HG03439 (cell line): ENCODE results near the gene CD320.
A peak's percentile ranks its signal among the peaks of the same experiment; 100 is the strongest.
"Not testable (repeated sequence)": the region's sequence is repeated elsewhere in the genome, so short reads cannot be mapped to it uniquely, and the experiment has no call there.

ENCODE experiments used
- ATAC-seq: cut with Tn5 transposase; IDR thresholded peaks from one replicate; pipeline ENCODE4 v1.9.1; 2021; ENCODE audit warnings: mild to moderate bottlenecking, moderate library complexity; ENCODE audit not compliant: unreplicated experiment

Gene CD320

DNA sequence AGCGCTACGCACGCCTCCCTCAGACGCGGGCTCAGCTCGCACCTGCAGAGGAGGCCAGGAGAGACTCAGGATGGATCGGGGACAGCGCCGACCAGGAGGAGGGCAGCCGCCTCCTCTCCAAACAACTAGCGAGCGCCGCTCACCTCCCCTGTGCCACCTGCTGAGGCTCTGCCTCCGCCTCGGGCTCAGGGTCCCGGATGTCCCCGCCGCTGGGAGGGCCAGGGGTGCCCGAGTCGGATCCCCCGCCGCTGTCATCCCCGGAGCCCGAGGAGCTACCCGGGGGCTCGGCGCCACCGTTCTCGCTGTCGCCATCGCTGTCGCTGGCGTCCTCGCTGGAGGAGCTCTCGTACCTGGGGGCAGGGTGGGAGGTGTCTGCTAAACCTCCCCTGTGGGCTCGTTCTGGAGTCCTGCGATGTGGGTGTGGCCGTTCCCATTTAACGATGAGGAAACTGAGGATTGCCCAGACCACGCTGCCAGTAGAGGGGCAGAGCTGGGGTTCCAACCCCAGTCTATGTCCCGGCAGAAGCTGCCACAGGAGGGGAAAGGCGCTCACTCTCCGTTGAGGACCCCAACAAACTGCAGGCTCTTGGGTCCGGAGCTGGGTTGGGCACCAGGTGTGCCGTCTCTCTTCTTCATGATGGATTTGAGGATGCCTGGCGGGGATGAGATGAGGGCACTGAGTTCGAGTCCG, 25.8 kb upstream of the CD320 start:
- ATAC-seq, result no peak

GRCh38 chr19:8332976-8333766, 25.0 kb upstream of the CD320 start:
- no peak for ATAC-seq

- ATAC-seq, result no peak
Observed at GRCh38 chr19:8331263-8331845, 23.2 kb upstream of the CD320 start.

DNA sequence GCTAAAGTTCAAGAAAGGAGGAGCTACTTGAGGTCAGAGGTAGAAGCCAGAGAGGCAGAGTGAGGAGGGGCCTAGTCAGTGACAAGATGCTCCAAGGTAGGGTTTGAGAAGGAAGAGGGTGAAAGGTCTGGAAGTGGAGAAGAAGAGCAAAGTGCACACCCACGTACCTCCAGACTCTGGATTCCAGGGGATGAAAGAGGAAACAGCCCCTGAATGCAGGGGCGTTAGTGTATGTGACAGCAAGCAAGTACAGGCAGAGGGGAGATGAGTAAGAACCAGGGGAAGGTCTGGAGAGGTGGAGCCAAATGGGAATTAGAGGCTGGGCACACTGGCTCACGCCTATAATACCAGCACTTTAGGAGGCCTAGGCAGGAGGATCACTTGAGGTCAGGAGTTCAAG, 21.8 kb upstream of the CD320 start:
- no peak for ATAC-seq

GRCh38 chr19:8325454-8325853, 17.3 kb upstream of the CD320 start:
- no peak for ATAC-seq

- ATAC-seq, result no peak
Observed at GRCh38 chr19:8324186-8325050, 16.3 kb upstream of the CD320 start.

DNA sequence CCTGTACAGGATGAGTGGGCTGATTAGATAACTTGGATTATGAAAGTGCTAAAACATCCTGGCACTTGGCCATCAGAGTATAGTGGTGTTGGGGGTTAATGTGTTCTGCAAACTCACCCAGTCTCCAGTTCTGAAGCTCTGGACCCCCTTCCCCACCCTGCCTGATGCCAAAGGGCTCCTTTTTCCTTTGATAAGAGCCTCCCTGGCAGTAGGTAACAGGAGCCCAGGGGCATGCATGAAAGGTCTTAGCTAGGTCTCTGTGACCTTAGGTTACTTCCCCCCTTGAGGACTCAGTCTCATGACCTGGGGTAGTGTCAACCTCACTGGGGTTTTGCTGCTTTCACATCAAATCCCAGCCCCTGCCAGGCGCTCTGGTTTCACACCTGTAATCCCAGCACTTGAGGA, 15.6 kb upstream of the CD320 start:
- ATAC-seq, result no peak

DNA sequence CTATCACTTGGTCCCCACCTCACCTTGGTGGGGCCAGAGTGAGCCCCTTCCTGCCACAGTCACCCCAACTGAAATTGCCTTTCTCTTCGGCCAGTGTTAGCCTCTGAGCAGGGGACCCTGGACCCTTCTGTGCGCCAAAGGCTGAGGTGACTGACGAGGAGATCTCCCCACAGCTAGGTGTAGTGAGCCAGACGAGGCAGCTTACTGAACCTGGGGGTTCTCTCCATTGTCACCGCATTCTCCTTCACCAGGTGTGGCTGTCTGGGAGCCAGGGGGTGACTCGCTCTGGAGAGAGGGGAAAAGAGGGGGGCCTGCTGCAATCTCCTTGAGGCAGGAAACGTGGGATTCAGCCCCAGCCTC, 14.5 kb upstream of the CD320 start:
- no peak for ATAC-seq

GRCh38 chr19:8321986-8322637, 14.0 kb upstream of the CD320 start:
- no peak for ATAC-seq

- peak; percentile 84 for ATAC-seq
Observed at GRCh38 chr19:8321067-8321985, 13.2 kb upstream of the CD320 start, which contains the start of the genes NDUFA7 and RPS28. Gene NDUFA7, minus strand, starts transcription at chr19:8321375. Its CDS starts 17 bp downstream, at chr19:8321358. Gene RPS28, plus strand, starts transcription at chr19:8321496. Its CDS starts 35 bp downstream, at chr19:8321531.

DNA sequence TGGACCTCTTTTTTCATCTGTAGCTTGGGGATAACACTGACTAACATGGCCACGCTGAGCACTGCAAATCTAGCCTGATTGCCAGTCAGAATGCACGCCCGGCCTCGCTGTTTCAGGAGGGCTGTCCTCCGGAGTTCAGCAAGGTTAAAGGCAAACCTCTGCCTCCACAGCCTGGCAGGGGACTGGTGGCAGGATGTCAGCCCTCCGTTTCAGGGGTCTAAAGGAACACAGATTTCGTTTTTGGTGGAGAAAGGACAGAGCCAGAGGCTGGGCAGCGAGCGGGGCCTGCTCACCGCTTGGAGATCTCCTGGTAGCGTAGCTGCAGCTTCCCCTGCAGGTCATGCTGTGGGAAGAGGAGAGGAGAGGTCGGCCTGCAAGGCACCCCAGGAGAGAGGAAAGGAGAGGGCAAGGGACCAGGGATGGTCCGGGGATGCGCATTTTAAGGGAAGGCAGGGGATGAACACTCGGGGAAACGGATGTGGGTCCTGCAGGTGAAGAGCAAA, 12.5 kb upstream of the CD320 start:
- ATAC-seq, result peak; percentile 14

DNA sequence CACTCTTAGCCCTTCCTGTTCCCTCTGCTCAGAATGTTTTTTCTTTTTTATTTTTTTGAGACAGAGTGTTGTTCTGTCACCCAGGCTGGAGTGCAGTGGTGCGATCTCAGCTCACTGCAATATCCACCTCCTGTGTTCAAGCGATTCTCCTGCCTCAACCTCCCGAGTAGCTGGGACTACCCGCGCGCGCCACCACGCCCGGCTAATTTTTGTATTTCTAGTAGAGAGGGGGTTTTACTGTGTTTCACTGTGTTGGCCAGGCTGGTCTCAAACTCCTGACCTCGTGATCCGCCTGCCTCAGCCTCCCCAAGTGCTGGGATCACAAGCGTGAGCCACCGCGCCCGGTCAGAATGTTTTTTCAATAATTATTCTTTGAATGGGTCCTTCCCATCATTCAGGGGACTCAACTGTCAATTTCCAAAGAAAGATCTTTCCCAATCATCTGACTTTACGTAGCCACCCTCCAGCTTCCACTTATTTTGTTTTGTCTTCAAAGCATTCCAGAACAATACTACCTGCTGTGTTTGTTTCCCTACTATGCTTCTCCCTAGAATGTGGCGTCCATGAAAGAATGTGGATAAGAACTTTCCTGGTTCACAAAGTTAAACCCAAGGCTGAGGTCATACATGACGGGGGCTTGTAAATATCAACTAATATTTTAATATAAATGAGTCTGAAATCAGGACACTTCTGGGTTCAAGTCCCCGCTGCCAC, 11.8 kb upstream of the CD320 start:
- ATAC-seq, result no peak

- ATAC-seq, result not testable (repeated sequence)
Observed at GRCh38 chr19:8318835-8319234, 10.7 kb upstream of the CD320 start.

GRCh38 chr19:8316351-8317125, 8.4 kb upstream of the CD320 start:
- ATAC-seq, result no peak

DNA sequence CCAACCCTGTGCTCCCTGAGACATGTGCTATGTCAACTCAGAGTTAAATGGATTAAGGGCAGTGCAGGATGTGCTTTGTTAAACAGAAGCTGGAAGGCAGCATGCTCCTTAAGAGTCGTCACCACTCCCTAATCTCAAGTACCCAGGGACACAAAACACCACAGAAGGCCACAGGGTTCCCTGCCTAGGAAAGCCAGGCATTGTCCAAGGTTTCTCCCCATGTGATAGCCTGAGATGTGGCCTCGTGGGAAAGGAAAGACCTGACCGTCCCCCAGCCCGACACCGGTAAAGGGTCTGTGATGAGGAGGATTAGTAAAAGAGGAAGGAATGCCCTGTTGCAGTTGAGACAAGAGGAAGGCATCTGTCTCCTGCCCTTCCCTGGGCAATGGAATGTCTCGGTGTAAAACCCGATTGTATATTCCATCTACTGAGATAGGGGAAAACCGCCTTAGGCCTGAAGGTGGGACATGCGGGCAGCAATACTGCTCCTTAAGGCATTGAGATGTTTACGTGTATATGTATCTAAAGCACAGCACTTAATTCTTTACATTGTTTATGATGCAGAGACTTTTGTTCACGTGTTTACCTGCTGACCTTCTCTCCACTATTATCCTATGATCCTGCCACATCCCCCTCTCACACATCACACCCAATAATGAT, 7.0 kb upstream of the CD320 start:
- ATAC-seq, result not testable (repeated sequence)

DNA sequence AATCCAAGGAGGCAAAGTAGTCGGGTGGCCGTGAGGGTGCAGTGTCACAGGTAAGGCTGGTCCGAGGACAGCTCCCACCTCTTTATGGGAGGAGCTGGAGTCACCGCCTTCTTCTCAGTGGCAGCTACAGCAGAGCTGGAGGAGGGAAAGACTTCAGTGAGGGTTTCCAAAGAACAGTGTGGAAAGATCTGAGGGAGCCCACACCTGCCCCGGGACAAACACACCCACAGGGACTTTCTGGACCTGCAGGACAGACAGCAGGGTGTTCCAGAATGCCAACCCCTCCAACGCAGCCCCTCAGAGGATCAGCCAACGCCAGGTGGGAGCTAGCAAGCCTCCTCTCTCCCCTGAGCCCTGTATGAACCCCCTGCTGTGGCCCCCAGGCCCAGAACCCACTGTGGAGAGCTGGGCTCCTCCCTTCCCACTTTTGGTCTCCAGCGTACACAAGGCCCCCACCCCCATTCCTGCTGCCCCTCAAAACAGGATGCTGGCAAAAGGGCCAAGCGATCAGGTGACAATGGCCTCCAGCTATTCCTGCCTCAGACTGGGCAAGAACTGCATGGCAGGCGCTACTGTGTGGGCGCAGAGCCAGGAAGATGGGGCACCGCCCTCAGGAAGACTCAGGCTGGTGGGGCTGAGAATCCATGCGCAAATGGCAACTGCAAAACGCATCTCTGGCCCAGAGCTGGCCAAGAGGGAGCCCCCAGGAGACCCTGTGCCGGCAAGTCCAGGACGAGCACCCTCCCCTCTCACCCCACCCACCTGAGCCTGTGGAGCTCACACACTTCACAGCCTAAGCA, 3.5 kb upstream of the CD320 start:
- ATAC-seq, result no peak
